ENCODE measurements around the gene VASN. TPM values are rescaled to one million over a fixed set of nuclear protein-coding genes. Genes with fewer than 3 reads are reported as not detected.

Gene VASN
- total and polyA plus RNA-seq, 9 of the 15 experiments (the other 6 are each of a cell fraction or from before 2014, with no cell fraction given): 0.01 to 2.5 (median 0.41) TPM; not detected in 1

GRCh38 chr16:4384509-4384942 lies 12.9 kb downstream of the VASN start:
- no peaks in the 10 kb centered on the region for H3K79me2 ChIP-seq (ENCODE audit: control insufficient read depth, insufficient read depth, low read length)
- ChIA-PET CTCF (ENCODE audit: low intra/inter-chr PET ratio) (no interaction called here), POLR2A (no interaction called here)
- no peak for FAIRE-seq
- peaks cover 2% of the 10 kb centered on the region for H3K9me1 ChIP-seq (ENCODE audit: control insufficient read depth, insufficient read depth, low read length)
- H3K4me2 ChIP-seq (ENCODE audit: insufficient read depth, low read length): no peak overlapping the region
- ATAC-seq: no peak
- H3K36me3 ChIP-seq (ENCODE audit: control insufficient read depth, insufficient read depth, low read length): peaks cover 65% of the 10 kb centered on the region; the same call in 1 of the 3 replicates
- DNase-seq (ENCODE audit: extremely low read depth in 1 of 4, low spot score in 3 of 4): peak in 2 of 4 experiments; percentile 26 to 28
- no peaks in the 10 kb centered on the region for H3K9me3 ChIP-seq (replicated peaks; ENCODE audit: control insufficient read depth, insufficient read depth, low read depth, low read length)
- H4K20me1 ChIP-seq (replicated peaks; ENCODE audit: control insufficient read depth, insufficient read depth, low read length): no peaks in the 10 kb centered on the region
- no peak overlapping the region for H2AFZ ChIP-seq (ENCODE audit: low read depth, low read length)
- no peak overlapping the region for H3K4me3 ChIP-seq
- H3K27me3 ChIP-seq (ENCODE audit: control insufficient read depth in 2 of 2, insufficient read depth in 2 of 2, low read length in 2 of 2): no peaks in the 10 kb centered on the region
- no peak overlapping the region for H3K9ac ChIP-seq (ENCODE audit: insufficient read depth in 1 of 2, low read depth in 2 of 2, low read length in 2 of 2)
- WGBS (ENCODE audit: insufficient coverage, low coverage, missing lambda C conversion rate): 60% methylated on average over 8 of the region's 20 CpGs
- BruUV-seq (replicated peaks): no TSS peak
- intact Hi-C loops (cut with micrococcal nuclease): no loop called here
- TF ChIP-seq KDM4B (IDR thresholded peaks at IDR 0.05; ENCODE audit: borderline replicate concordance in 2 of 2, low read depth in 1 of 2) (no peak), ZBTB33 (CRISPR knock-in tag; IDR thresholded peaks at IDR 0.05) (peak; percentile 73), POLR2G (IDR thresholded peaks at IDR 0.05; ENCODE audit: low read depth, low read length) (0 out of 2 replicates have a peak, but pooled peaks have one; percentile 5), DACH1 (IDR thresholded peaks at IDR 0.05; ENCODE audit: partially characterized antibody) (no peak), NCOA1 (IDR thresholded peaks at IDR 0.05; ENCODE audit: low read depth) (no peak), NFE2 (IDR thresholded peaks at IDR 0.05; ENCODE audit: low read depth) (no peak), PURB (CRISPR knock-in tag; IDR thresholded peaks at IDR 0.05; ENCODE audit: low read depth) (no peak), ESRRA (IDR thresholded peaks at IDR 0.05; ENCODE audit: borderline replicate concordance, low read depth) (no peak)
- in situ Hi-C loops (cut with MboI): no loop called here
- H3K4me1 ChIP-seq (replicated peaks in 1 of 2; ENCODE audit: control insufficient read depth in 2 of 2, insufficient read depth in 2 of 2, low read length in 2 of 2): peaks cover 0 to 37% of the 10 kb centered on the region in 2 experiments; a peak in 2 of 5 replicates
- no peak overlapping the region for H3K27ac ChIP-seq (ENCODE audit: extremely low read depth, low read depth, low read length)

Data from K562 (cell line).